GM23338 (cell line): ENCODE results near the gene NLRC3. TPM values are rescaled to one million over a fixed set of nuclear protein-coding genes. Genes with fewer than 3 reads are reported as not detected.
A peak's percentile ranks its signal among the peaks of the same experiment; 100 is the strongest.

Experiments used
- ATAC-seq: fragments of 200-7000 bp; cut with Tn5 transposase; 3 replicates; pipeline ENCODE4 v1.9.1; 2020
- DNase-seq: peaks from one replicate; pipeline ENCODE4 v3.0.0-alpha.2; 2015; ENCODE audit warnings: low spot score
- H2AFZ ChIP-seq: fragments of 200-600 bp; sonication (generic); 2 replicates; pipeline ENCODE4 v1.8.0; 2016; ENCODE audit warnings: antibody characterized with exemption, mild to moderate bottlenecking, moderate library complexity
- H3F3A ChIP-seq: fragments of 200-600 bp; sonication (generic); replicated peaks from 2 replicates; pipeline ENCODE4 v1.8.0; 2017; ENCODE audit warnings: antibody characterized with exemption, mixed run types, low read depth
- H3K27ac ChIP-seq: fragments of 200-600 bp; sonication (generic); 2 replicates; pipeline ENCODE4 v1.6.1; 2016; ENCODE audit warnings: low read depth
- H3K27me3 ChIP-seq: fragments of 200-600 bp; sonication (generic); 2 replicates; pipeline ENCODE4 v1.8.0; 2016; ENCODE audit warnings: mild to moderate bottlenecking, mixed run types, moderate library complexity; ENCODE audit not compliant: insufficient read depth
- H3K36me3 ChIP-seq: fragments of 200-600 bp; sonication (generic); 2 replicates; pipeline ENCODE4 v1.8.0; 2016; ENCODE audit warnings: mild to moderate bottlenecking; ENCODE audit not compliant: insufficient read depth
- H3K4me1 ChIP-seq: fragments of 200-600 bp; sonication (generic); 2 replicates; pipeline ENCODE4 v1.8.0; 2016; ENCODE audit warnings: mild to moderate bottlenecking, moderate library complexity; ENCODE audit not compliant: insufficient read depth
- H3K4me2 ChIP-seq: fragments of 200-600 bp; sonication (generic); 2 replicates; pipeline ENCODE4 v1.7.1; 2017; ENCODE audit warnings: mixed run types
- H3K4me3 ChIP-seq: fragments of 200-600 bp; sonication (generic); 2 replicates; pipeline ENCODE4 v1.6.1; 2016; ENCODE audit warnings: mixed run types
- H3K79me2 ChIP-seq: fragments of 200-600 bp; sonication (generic); replicated peaks from 2 replicates; pipeline ENCODE4 v1.8.0; 2017; ENCODE audit warnings: mild to moderate bottlenecking; ENCODE audit not compliant: insufficient read depth
- H3K9me2 ChIP-seq: fragments of 200-600 bp; sonication (generic); 2 replicates; pipeline ENCODE4 v1.8.0; 2017; ENCODE audit not compliant: insufficient read depth
- H4K20me1 ChIP-seq: fragments of 200-600 bp; sonication (generic); replicated peaks from 2 replicates; pipeline ENCODE4 v1.8.0; 2017; ENCODE audit warnings: mild to moderate bottlenecking; ENCODE audit not compliant: insufficient read depth
- H3K27ac Mint-ChIP-seq: 2 replicates; pipeline ENCODE4 v1.8.0; 2020; ENCODE audit warnings: inconsistent platforms, mild to moderate bottlenecking, moderate library complexity, mixed read lengths
- H3K27me3 Mint-ChIP-seq: 3 replicates; pipeline ENCODE4 v1.8.0; 2022; ENCODE audit warnings: low read depth, mild to moderate bottlenecking, moderate library complexity, mixed read lengths, inconsistent platforms; ENCODE audit not compliant: insufficient read depth, poor library complexity
- H3K36me3 Mint-ChIP-seq: 3 replicates; pipeline ENCODE4 v1.8.0; 2021; ENCODE audit warnings: low read depth, mild to moderate bottlenecking, inconsistent platforms, moderate library complexity, mixed read lengths
- H3K4me1 Mint-ChIP-seq: 3 replicates; pipeline ENCODE4 v1.8.0; 2020; ENCODE audit warnings: mild to moderate bottlenecking, inconsistent platforms, mixed read lengths
- H3K4me3 Mint-ChIP-seq: 3 replicates; pipeline ENCODE4 v1.8.0; 2021; ENCODE audit warnings: moderate library complexity, mild to moderate bottlenecking, inconsistent platforms, mixed read lengths
- H3K9me3 Mint-ChIP-seq: 3 replicates; pipeline ENCODE4 v1.8.0; 2020; ENCODE audit warnings: moderate library complexity, mild to moderate bottlenecking, inconsistent platforms, mixed read lengths
- ETS1 ChIP-seq: IDR thresholded peaks from 2 replicates; pipeline ENCODE4 v1.6.1; 2016; ENCODE audit warnings: antibody characterized with exemption
- EZH2phosphoT487 ChIP-seq: fragments of 200-600 bp; sonication (generic); IDR thresholded peaks from one replicate; pipeline ENCODE4 v1.8.1; 2018; ENCODE audit warnings: antibody characterized with exemption; ENCODE audit not compliant: unreplicated experiment
- JUNB ChIP-seq: IDR thresholded peaks from one replicate; pipeline ENCODE4 v1.6.1; 2016; ENCODE audit warnings: antibody characterized with exemption; ENCODE audit not compliant: unreplicated experiment
- NANOG ChIP-seq: IDR thresholded peaks from 2 replicates; pipeline ENCODE4 v1.6.1; 2016; ENCODE audit warnings: antibody characterized with exemption, borderline replicate concordance
- POLR2AphosphoS5 ChIP-seq: IDR thresholded peaks from 2 replicates; pipeline ENCODE4 v1.6.1; 2016; ENCODE audit warnings: antibody characterized with exemption, low read depth
- REST ChIP-seq: IDR thresholded peaks from one replicate; pipeline ENCODE4 v1.6.1; 2018; ENCODE audit warnings: antibody characterized with exemption; ENCODE audit not compliant: unreplicated experiment
- STAT1 ChIP-seq: IDR thresholded peaks from one replicate; pipeline ENCODE4 v1.6.1; 2016; ENCODE audit warnings: antibody characterized with exemption; ENCODE audit not compliant: unreplicated experiment
- ZNF114 ChIP-seq: fragments of 250-450 bp; sonication (Bioruptor Pico); IDR thresholded peaks from 2 replicates; pipeline ENCODE4 v1.5.0; 2020; ENCODE audit warnings: mild to moderate bottlenecking, moderate library complexity
- ZNF331 ChIP-seq: fragments of 250-450 bp; sonication (Bioruptor Pico); IDR thresholded peaks from 2 replicates; pipeline ENCODE4 v1.5.0; 2020; ENCODE audit warnings: low read depth, mild to moderate bottlenecking, moderate library complexity
- ZNF462 ChIP-seq: fragments of 250-450 bp; sonication (Bioruptor Pico); IDR thresholded peaks from 2 replicates; pipeline ENCODE4 v1.5.0; 2020; ENCODE audit warnings: mild to moderate bottlenecking, moderate library complexity
- polyA plus RNA-seq: library from polyadenylated mRNA; unstranded; fragments of >200 nt; fragmentation: Nextera tagmentation; extraction: Ambion mirVana; gene quantifications from 2 replicates; pipeline ENCODE4 v1.2.1, GENCODE V29; 2016
- total RNA-seq: library from RNA; depleted of rRNA; stranded (reverse); fragments of >200 nt; shearing (Covaris generic); gene quantifications from 2 replicates; pipeline ENCODE4 v1.2.3, GENCODE V29; 2014

Gene NLRC3
- total and polyA plus RNA-seq, 2 experiments from 2014 or later, result 0.11 to 0.49 TPM

- TF ChIP-seq REST (no peak), JUNB (no peak)
Measured at GRCh38 chr16:3532741-3533140, 44.5 kb downstream of the NLRC3 start (continued).

- H3K4me1 Mint-ChIP-seq, result no peaks in the 10 kb centered on the region
- H3K27ac Mint-ChIP-seq, result no peak overlapping the region
- Histone ChIP-seq H4K20me1 (no peaks in the 10 kb centered on the region; the same call in 1 of the 2 replicates), H3K9me2 (peaks cover 3% of the 10 kb centered on the region; the same call in 1 of the 2 replicates), H3K36me3 (no peaks in the 10 kb centered on the region), H2AFZ (no peak overlapping the region), H3F3A (no peaks in the 10 kb centered on the region; the same call in 1 of the 2 replicates), H3K4me1 (no peaks in the 10 kb centered on the region), H3K27me3 (no peaks in the 10 kb centered on the region), H3K4me2 (no peak overlapping the region), H3K4me3 (no peak overlapping the region), H3K27ac (0 out of 2 replicates have a peak overlapping the region, but pooled peaks have one; percentile 14), H3K79me2 (no peaks in the 10 kb centered on the region)
- no peak for ATAC-seq
- peaks cover 14% of the 10 kb centered on the region for H3K9me3 Mint-ChIP-seq
- peaks cover 51% of the 10 kb centered on the region for H3K36me3 Mint-ChIP-seq
- no peak for DNase-seq
- no peak overlapping the region for H3K4me3 Mint-ChIP-seq
- H3K27me3 Mint-ChIP-seq, result peaks cover 5% of the 10 kb centered on the region
- TF ChIP-seq EZH2phosphoT487, result no peak
- TF ChIP-seq ETS1, result no peak
- no peak for TF ChIP-seq REST
- TF ChIP-seq STAT1, result no peak
- no peak for TF ChIP-seq NANOG
- TF ChIP-seq ZNF331 (CRISPR knock-in tag), result no peak
- TF ChIP-seq ZNF114, result no peak
- TF ChIP-seq ZNF462 (CRISPR knock-in tag), result no peak
- no peak for TF ChIP-seq JUNB
- no peak for TF ChIP-seq POLR2AphosphoS5
Measured at GRCh38 chr16:3530371-3530914, 46.8 kb downstream of the NLRC3 start.
